HCT116 (cell line): ENCODE results near the gene CRIM1. TPM values are rescaled to one million over a fixed set of nuclear protein-coding genes. Genes with fewer than 3 reads are reported as not detected.
A peak's percentile ranks its signal among the peaks of the same experiment; 100 is the strongest.

Experiments
- ATAC-seq: fragments of 200-7000 bp; cut with Tn5 transposase; 2 replicates; pipeline ENCODE4 v1.9.1; 2020; ENCODE audit warnings: mild to moderate bottlenecking, moderate library complexity
- BruUV-seq: library from RNA; stranded (reverse); fragments of 400-500 nt; replicated peaks from 2 replicates; lab custom pipeline; 2021; lab: Mats Ljungman, UMichigan
- CTCF ChIA-PET: fragments of 300-600 bp; sonication (Branson Sonifier 250); formaldehyde crosslinking; loops from one replicate; lab custom pipeline; 2021; ENCODE audit warnings: antibody characterized with exemption; lab: Charles Lee
- POLR2A ChIA-PET: fragments of 300-600, 350-600 bp; sonication (Branson Sonifier 250); formaldehyde crosslinking; loops from one replicate; lab custom pipeline; 2021; ENCODE audit warnings: antibody characterized with exemption; lab: Charles Lee
- RAD21 ChIA-PET, 2 experiments: fragments of 300-600 bp; sonication (Branson Sonifier 250); formaldehyde crosslinking; loops; one replicate each; lab custom pipeline; 2023; ENCODE audit warnings: low total read pairs in 2 of 2; ENCODE audit not compliant: uncharacterized antibody in 2 of 2, unreplicated experiment in 2 of 2, low non-redundant PET in 1 of 2; lab: Charles Lee
- DNase-seq: peaks from one replicate; pipeline ENCODE4 v3.0.0-alpha.2; 2010; ENCODE audit warnings: low read depth, low spot score
- H2AFZ ChIP-seq: fragments of 200-600 bp; shearing (Covaris generic), sonication (generic); 2 replicates; pipeline ENCODE4 v1.6.1; 2017; ENCODE audit warnings: low read depth, mixed run types, mixed read lengths, antibody characterized with exemption, low read length; ENCODE audit not compliant: poor library complexity, severe bottlenecking
- H3K27ac ChIP-seq: 2 replicates; pipeline ENCODE4 v1.5.1; 2012; ENCODE audit warnings: low read depth, low read length
- H3K27me3 ChIP-seq: fragments of 200-600 bp; sonication (generic); 2 replicates; pipeline ENCODE4 v1.6.1; 2016; ENCODE audit warnings: mixed run types, low read length, mixed read lengths; ENCODE audit not compliant: insufficient read depth
- H3K36me3 ChIP-seq, 2 experiments: fragments of 200-500 bp in 1 of 2; fragments of 200-600 bp in 1 of 2; sonication (Bioruptor generic) in 1 of 2; sonication (generic) in 1 of 2; 2 replicates each; pipeline versions ENCODE4 v1.5.1 to v1.6.1; 2014 to 2016; ENCODE audit warnings: low read length in 2 of 2, inconsistent platforms in 1 of 2, mixed read lengths in 1 of 2, mixed run types in 1 of 2; ENCODE audit not compliant: insufficient read depth in 2 of 2, control insufficient read depth in 1 of 2
- H3K4me1 ChIP-seq, 2 experiments: fragments of 200-600 bp in 1 of 2; sonication (generic) in 1 of 2; 2 replicates each; pipeline versions ENCODE4 v1.5.1 to v1.6.1; 2012 to 2017; ENCODE audit warnings: low read length in 2 of 2, inconsistent platforms in 1 of 2, mild to moderate bottlenecking in 1 of 2, mixed read lengths in 1 of 2, mixed run types in 1 of 2, moderate library complexity in 1 of 2; ENCODE audit not compliant: insufficient read depth in 2 of 2, control insufficient read depth in 1 of 2
- H3K4me2 ChIP-seq: fragments of 200-600 bp; sonication (generic); 2 replicates; pipeline ENCODE4 v1.6.1; 2017; ENCODE audit warnings: mixed run types, low read length, mixed read lengths
- H3K4me3 ChIP-seq, 2 experiments: fragments of 200-600 bp in 1 of 2; sonication (generic) in 1 of 2; replicated peaks in 1 of 2; 2 replicates each; pipeline ENCODE4 v1.5.1; 2011 to 2016; ENCODE audit warnings: low read length in 2 of 2, control low read depth in 1 of 2, low read depth in 1 of 2, mild to moderate bottlenecking in 1 of 2, mixed read lengths in 1 of 2, mixed run types in 1 of 2
- H3K79me2 ChIP-seq: fragments of 200-600 bp; sonication (generic); 2 replicates; pipeline ENCODE4 v1.6.1; 2017; ENCODE audit warnings: mild to moderate bottlenecking, mixed run types, low read length, moderate library complexity, mixed read lengths; ENCODE audit not compliant: insufficient read depth
- H3K9ac ChIP-seq: fragments of 200-600 bp; sonication (generic); 2 replicates; pipeline ENCODE4 v1.6.1; 2016; ENCODE audit warnings: low read length, mixed read lengths
- H3K9me2 ChIP-seq: fragments of 200-600 bp; sonication (generic), shearing (Covaris generic); 2 replicates; pipeline ENCODE4 v1.6.1; 2017; ENCODE audit warnings: mixed run types, mild to moderate bottlenecking, moderate library complexity; ENCODE audit not compliant: insufficient read depth
- H3K9me3 ChIP-seq, 2 experiments: fragments of 200-500 bp in 1 of 2; fragments of 200-600 bp in 1 of 2; sonication (Bioruptor generic) in 1 of 2; sonication (generic) in 1 of 2; 2 replicates each; pipeline ENCODE4 v1.6.1; 2014 to 2017; ENCODE audit warnings: low read length in 2 of 2, mixed read lengths in 2 of 2, inconsistent platforms in 1 of 2, low read depth in 1 of 2, mild to moderate bottlenecking in 1 of 2, mixed run types in 1 of 2, moderate library complexity in 1 of 2; ENCODE audit not compliant: control insufficient read depth in 1 of 2, insufficient read depth in 1 of 2
- H4K20me1 ChIP-seq: fragments of 200-600 bp; sonication (generic), shearing (Covaris generic); 2 replicates; pipeline ENCODE4 v1.6.1; 2017; ENCODE audit warnings: mixed run types, mild to moderate bottlenecking, moderate library complexity; ENCODE audit not compliant: insufficient read depth
- POLR2AphosphoS5 ChIP-seq: IDR thresholded peaks from 2 replicates; pipeline ENCODE4 v1.6.1; 2011; ENCODE audit warnings: mild to moderate bottlenecking, low read depth, low read length, moderate library complexity
- intact Hi-C: fragments of 100-400 bp; cut with micrococcal nuclease; formaldehyde crosslinking; loops from 2 replicates; pipeline ENCODE4 v1.10.0; 2022
- total RNA-seq: library from RNA; stranded (reverse); gene quantifications from one replicate; pipeline ENCODE4 v1.2.1, GENCODE V29; 2021; ENCODE audit not compliant: unreplicated experiment
- TF ChIP-seq, protein P1 (sequence below): IDR thresholded peaks from 2 replicates; pipeline ENCODE4 v1.6.1; 2012
- TF ChIP-seq, protein P2 (sequence below): IDR thresholded peaks from 2 replicates; pipeline ENCODE4 v1.6.1; 2012; ENCODE audit warnings: low read depth

Gene CRIM1
- total RNA-seq, 1 experiment from 2014 or later, result 27.2 TPM

DNA sequence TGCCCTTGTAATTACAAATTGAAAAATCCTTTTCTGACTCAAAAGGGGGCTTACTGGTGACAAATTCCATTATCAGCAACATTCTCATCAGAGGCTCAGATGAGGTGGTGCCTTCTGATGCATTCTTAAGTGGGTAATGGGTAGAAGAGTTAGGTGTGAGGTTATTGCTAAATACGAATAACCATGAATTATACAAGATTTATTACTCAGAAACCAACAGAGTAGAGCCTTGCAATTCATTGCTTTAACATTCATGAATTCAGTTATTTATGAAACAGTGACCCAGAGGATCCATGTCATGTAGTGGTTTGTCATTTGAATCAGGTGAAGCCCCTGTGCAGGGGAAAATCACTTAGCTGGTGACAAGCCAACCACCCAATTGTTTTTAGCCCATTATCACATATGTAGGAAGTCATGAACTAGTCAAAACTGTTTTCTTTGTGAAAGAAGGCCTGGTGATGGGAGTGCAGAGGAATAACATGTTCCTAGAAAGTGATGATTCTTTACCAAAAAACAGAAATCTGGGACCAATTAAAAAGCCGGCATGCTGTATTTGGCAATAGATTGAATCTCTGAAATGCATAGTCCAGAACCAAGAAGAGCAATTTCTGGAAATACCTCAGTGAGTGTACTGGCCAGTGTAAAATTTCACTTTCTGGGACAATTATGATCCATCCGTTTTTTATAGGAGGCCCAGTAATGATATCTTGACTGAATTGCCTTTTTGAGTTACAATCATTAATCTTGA, 70.2 kb downstream of the CRIM1 start:
- ChIA-PET CTCF (no interaction called here), POLR2A (no interaction called here)
- TF ChIP-seq POLR2AphosphoS5, result no peak

DNA sequence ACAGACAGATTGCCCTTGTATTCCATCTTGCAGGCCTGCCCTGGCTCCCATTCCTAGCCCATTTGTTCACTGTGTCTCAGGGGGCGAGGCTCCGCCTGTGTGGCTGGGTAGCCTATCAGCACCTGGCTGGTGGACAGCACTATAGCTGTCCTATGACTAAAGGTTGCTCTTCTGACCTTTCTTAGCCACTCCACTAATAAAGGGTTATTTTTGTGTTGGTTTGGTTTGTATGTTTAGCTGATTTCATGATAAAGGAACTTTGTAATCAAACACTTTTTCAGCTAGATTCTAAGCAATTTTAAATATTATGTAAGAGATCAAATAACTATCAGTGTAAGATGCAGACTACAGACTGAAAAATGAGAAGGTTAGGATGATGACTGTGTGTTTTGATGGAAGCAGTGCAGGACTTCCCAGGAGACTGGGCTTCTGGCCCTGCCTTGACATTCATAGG, 72.2 kb downstream of the CRIM1 start:
- TF ChIP-seq, protein P1, sequence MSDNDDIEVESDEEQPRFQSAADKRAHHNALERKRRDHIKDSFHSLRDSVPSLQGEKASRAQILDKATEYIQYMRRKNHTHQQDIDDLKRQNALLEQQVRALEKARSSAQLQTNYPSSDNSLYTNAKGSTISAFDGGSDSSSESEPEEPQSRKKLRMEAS, result no peak
- TF ChIP-seq, protein P2, sequence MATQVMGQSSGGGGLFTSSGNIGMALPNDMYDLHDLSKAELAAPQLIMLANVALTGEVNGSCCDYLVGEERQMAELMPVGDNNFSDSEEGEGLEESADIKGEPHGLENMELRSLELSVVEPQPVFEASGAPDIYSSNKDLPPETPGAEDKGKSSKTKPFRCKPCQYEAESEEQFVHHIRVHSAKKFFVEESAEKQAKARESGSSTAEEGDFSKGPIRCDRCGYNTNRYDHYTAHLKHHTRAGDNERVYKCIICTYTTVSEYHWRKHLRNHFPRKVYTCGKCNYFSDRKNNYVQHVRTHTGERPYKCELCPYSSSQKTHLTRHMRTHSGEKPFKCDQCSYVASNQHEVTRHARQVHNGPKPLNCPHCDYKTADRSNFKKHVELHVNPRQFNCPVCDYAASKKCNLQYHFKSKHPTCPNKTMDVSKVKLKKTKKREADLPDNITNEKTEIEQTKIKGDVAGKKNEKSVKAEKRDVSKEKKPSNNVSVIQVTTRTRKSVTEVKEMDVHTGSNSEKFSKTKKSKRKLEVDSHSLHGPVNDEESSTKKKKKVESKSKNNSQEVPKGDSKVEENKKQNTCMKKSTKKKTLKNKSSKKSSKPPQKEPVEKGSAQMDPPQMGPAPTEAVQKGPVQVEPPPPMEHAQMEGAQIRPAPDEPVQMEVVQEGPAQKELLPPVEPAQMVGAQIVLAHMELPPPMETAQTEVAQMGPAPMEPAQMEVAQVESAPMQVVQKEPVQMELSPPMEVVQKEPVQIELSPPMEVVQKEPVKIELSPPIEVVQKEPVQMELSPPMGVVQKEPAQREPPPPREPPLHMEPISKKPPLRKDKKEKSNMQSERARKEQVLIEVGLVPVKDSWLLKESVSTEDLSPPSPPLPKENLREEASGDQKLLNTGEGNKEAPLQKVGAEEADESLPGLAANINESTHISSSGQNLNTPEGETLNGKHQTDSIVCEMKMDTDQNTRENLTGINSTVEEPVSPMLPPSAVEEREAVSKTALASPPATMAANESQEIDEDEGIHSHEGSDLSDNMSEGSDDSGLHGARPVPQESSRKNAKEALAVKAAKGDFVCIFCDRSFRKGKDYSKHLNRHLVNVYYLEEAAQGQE, result peak; percentile 49
- H4K20me1 ChIP-seq, result no peaks in the 10 kb centered on the region
- no peak overlapping the region for H3K27ac ChIP-seq
- no peak overlapping the region for H2AFZ ChIP-seq
- ChIA-PET CTCF (no interaction called here), RAD21 (no interaction called here), POLR2A (no interaction called here)
- H3K4me1 ChIP-seq, result no peaks in the 10 kb centered on the region
- H3K4me2 ChIP-seq, result no peak overlapping the region
- H3K9me2 ChIP-seq, result no peaks in the 10 kb centered on the region
- DNase-seq, result no peak
- no peak overlapping the region for H3K4me3 ChIP-seq
- H3K27me3 ChIP-seq, result no peaks in the 10 kb centered on the region
- BruUV-seq, result no TSS peak
- peak; percentile 65 for ATAC-seq
- no peak overlapping the region for H3K9ac ChIP-seq
- peaks cover 36% of the 10 kb centered on the region for H3K79me2 ChIP-seq
- intact Hi-C loops, result no loop called here
- H3K9me3 ChIP-seq, result no peaks in the 10 kb centered on the region
- no peaks in the 10 kb centered on the region for H3K36me3 ChIP-seq

More for the DNA sequence above, 70.2 kb downstream of the CRIM1 start:
- Histone ChIP-seq H3K4me3 (no peak overlapping the region), H3K27me3 (no peaks in the 10 kb centered on the region), H3K4me2 (no peak overlapping the region), H3K36me3 (no peaks in the 10 kb centered on the region), H3K9ac (no peak overlapping the region), H3K9me3 (no peaks in the 10 kb centered on the region), H3K79me2 (peaks cover 20% of the 10 kb centered on the region), H3K4me1 (no peaks in the 10 kb centered on the region), H4K20me1 (no peaks in the 10 kb centered on the region), H2AFZ (no peak overlapping the region), H3K9me2 (no peaks in the 10 kb centered on the region), H3K27ac (no peak overlapping the region)
- no TSS peak for BruUV-seq
- RAD21 ChIA-PET, result no interaction called here
- intact Hi-C loops, result no loop called here
- no peak for DNase-seq
- no peak for ATAC-seq
